Measurements from ENCODE around the gene COA7. TPM values are rescaled to one million over a fixed set of nuclear protein-coding genes. Genes with fewer than 3 reads are reported as not detected.

COA7 gene
- total and polyA plus RNA-seq, 2 of the 8 experiments (the other 6 are each of a cell fraction or from before 2014, with no cell fraction given), result 23.2 to 61.8 TPM

DNA sequence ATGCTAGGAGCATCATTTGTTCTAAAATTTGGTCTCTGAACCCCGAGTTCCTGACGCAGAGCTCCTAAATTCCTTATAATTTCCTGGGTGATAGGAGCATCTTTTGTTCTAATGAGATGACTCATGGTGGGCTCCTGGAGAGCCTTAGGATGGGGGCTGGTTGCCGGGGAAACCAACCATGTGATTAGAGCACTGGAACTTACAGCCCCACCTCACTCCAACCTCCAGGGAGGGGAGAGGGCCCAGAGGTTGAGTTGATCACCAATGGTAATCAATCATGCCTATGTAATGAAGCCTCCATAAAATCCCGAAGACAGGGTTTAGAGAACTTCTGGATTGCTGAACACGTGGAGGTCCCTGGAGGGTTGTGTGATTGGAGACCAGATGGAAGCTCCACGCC is 57.5 kb downstream of the COA7 start:
- H4K91ac ChIP-seq (replicated peaks; ENCODE audit: insufficient read length, low read length), result no peak overlapping the region
- no peak for DNase-seq (ENCODE audit: low read depth in 1 of 2, low spot score in 2 of 2)
- H3K27ac ChIP-seq (ENCODE audit: low read depth, low read length), result no peak overlapping the region
- no peaks in the 10 kb centered on the region for H3K36me3 ChIP-seq (ENCODE audit: control insufficient read depth in 2 of 4, insufficient read depth in 4 of 4, low read length in 3 of 4)
- no peak overlapping the region for H2BK20ac ChIP-seq (ENCODE audit: low read length)
- no peak overlapping the region for H3K18ac ChIP-seq (ENCODE audit: extremely low read depth, low read length)
- FAIRE-seq, result no peak
- H3K23me2 ChIP-seq (ENCODE audit: low read depth, low read length), result no peaks in the 10 kb centered on the region
- H3K4ac ChIP-seq (replicated peaks; ENCODE audit: insufficient read length, low read depth, low read length), result no peak overlapping the region
- no peak overlapping the region for H3K14ac ChIP-seq (ENCODE audit: insufficient read length)
- WGBS, 2 experiments (ENCODE audit: extremely low coverage in 1 of 2, insufficient coverage in 1 of 2, insufficient read length in 1 of 2, insufficient replicate concordance in 2 of 2, low coverage in 1 of 2, low lambda C conversion rate in 2 of 2, missing lambda C conversion rate in 1 of 2), result 88% methylated on average over 6 of the region's 6 CpGs; no CpG with 5 or more reads in 1 of the 2 experiments
- no peak overlapping the region for H2BK5ac ChIP-seq (ENCODE audit: low read depth, low read length)
- POLR2A ChIA-PET (ENCODE audit: partially characterized antibody), result no interaction called here
- H3K4me3 ChIP-seq (ENCODE audit: extremely low read depth in 1 of 4, insufficient read depth in 2 of 4, low read depth in 3 of 4, low read length in 4 of 4), result no peak overlapping the region
- H3K9me3 ChIP-seq (ENCODE audit: insufficient read depth in 2 of 2, low read depth in 1 of 2, low read length in 1 of 2), result no peaks in the 10 kb centered on the region
- H4K5ac ChIP-seq (ENCODE audit: insufficient read length, low read depth, low read length), result no peak overlapping the region
- no peak overlapping the region for H2AK5ac ChIP-seq (ENCODE audit: low read depth, low read length)
- H3K4me2 ChIP-seq (ENCODE audit: insufficient read depth in 1 of 2, low read depth in 2 of 2, low read length in 2 of 2), result no peak overlapping the region
- no peaks in the 10 kb centered on the region for H4K20me1 ChIP-seq (replicated peaks in 1 of 2; ENCODE audit: control insufficient read depth in 1 of 2, insufficient read depth in 2 of 2, low read length in 2 of 2)
- H2BK120ac ChIP-seq (replicated peaks; ENCODE audit: low read depth, low read length), result no peak overlapping the region
- H3K4me1 ChIP-seq (replicated peaks in 1 of 4; ENCODE audit: control insufficient read depth in 3 of 4, insufficient read depth in 4 of 4, low read length in 3 of 4), result peaks cover 0 to 2% (median 0%) of the 10 kb centered on the region in 4 experiments; a peak in 1 of 7 replicates
- no peak overlapping the region for H3K9ac ChIP-seq (replicated peaks in 1 of 4; ENCODE audit: extremely low read depth in 1 of 4, low read depth in 3 of 4, low read length in 3 of 4)
- H2AFZ ChIP-seq (ENCODE audit: low read length), result no peak overlapping the region
- H3K27me3 ChIP-seq (replicated peaks in 1 of 4; ENCODE audit: control insufficient read depth in 3 of 4, extremely low read depth in 1 of 4, insufficient read depth in 3 of 4, low read length in 3 of 4), result no peaks in the 10 kb centered on the region
- H3K23ac ChIP-seq (ENCODE audit: insufficient read length), result no peak overlapping the region
- TF ChIP-seq SP1 (IDR thresholded peaks at IDR 0.05; ENCODE audit: low read depth, low read length) (no peak), JUND (IDR thresholded peaks at IDR 0.05; ENCODE audit: low read length) (peak; percentile 40; the same call in 1 of the 2 replicates)
- H3K79me1 ChIP-seq (ENCODE audit: low read depth, low read length), result no peaks in the 10 kb centered on the region
- H3K79me2 ChIP-seq (ENCODE audit: control insufficient read depth in 1 of 2, insufficient read depth in 2 of 2, low read length in 2 of 2), result no peaks in the 10 kb centered on the region
- no peak overlapping the region for H3K56ac ChIP-seq (replicated peaks; ENCODE audit: insufficient read length, low read depth, low read length)
- H2BK12ac ChIP-seq (ENCODE audit: low read depth, low read length), result no peak overlapping the region
- CTCF ChIA-PET (ENCODE audit: partially characterized antibody), result interaction anchor here (1.0 to 1.4 kb wide), 2 partner anchors 44 to 46 kb away, joined by 3 read pairs; no protein-coding TSS in a partner anchor
- H2BK15ac ChIP-seq (ENCODE audit: low read length), result no peak overlapping the region
- no peak overlapping the region for H4K8ac ChIP-seq (ENCODE audit: extremely low read depth, insufficient read depth, low read length)
